H9 (cell line): Measurements from ENCODE around the gene SLC1A7. TPM values are rescaled to one million over a fixed set of nuclear protein-coding genes. Genes with fewer than 3 reads are reported as not detected.
A peak's percentile ranks its signal among the peaks of the same experiment; 100 is the strongest.

Experiments
- DNase-seq: peaks from one replicate; pipeline ENCODE4 v3.0.0-alpha.2; 2017
- H2AFZ ChIP-seq: one replicate; pipeline ENCODE4 v1.6.1; 2013; ENCODE audit warnings: mild to moderate bottlenecking, low read length, control low read depth, moderate library complexity
- H2AK5ac ChIP-seq: 2 replicates; pipeline ENCODE4 v1.6.1; 2013; ENCODE audit warnings: low read length, control low read depth, mixed read lengths; ENCODE audit not compliant: insufficient read length
- H2BK120ac ChIP-seq: one replicate; pipeline ENCODE4 v1.6.1; 2013; ENCODE audit warnings: low read depth, mild to moderate bottlenecking, low read length, control low read depth, inconsistent platforms; ENCODE audit not compliant: poor library complexity, severe bottlenecking
- H2BK12ac ChIP-seq: 2 replicates; pipeline ENCODE4 v1.6.1; 2013; ENCODE audit warnings: low read length, control low read depth, mixed read lengths, low read depth; ENCODE audit not compliant: insufficient read length
- H2BK15ac ChIP-seq: 2 replicates; pipeline ENCODE4 v1.6.1; 2013; ENCODE audit warnings: low read depth, low read length, control low read depth
- H2BK20ac ChIP-seq: one replicate; pipeline ENCODE4 v1.6.1; 2013; ENCODE audit warnings: low read depth, mild to moderate bottlenecking, low read length, control low read depth, inconsistent platforms; ENCODE audit not compliant: poor library complexity, severe bottlenecking
- H2BK5ac ChIP-seq: 2 replicates; pipeline ENCODE4 v1.6.1; 2013; ENCODE audit warnings: low read length, control low read depth, mixed read lengths; ENCODE audit not compliant: insufficient read length
- H3K14ac ChIP-seq: 2 replicates; pipeline ENCODE4 v1.6.1; 2013; ENCODE audit warnings: low read length, control low read depth; ENCODE audit not compliant: insufficient read depth
- H3K18ac ChIP-seq: 2 replicates; pipeline ENCODE4 v1.6.1; 2013; ENCODE audit warnings: low read depth, mild to moderate bottlenecking, mixed read lengths, low read length, control low read depth; ENCODE audit not compliant: insufficient read length
- H3K23ac ChIP-seq: 2 replicates; pipeline ENCODE4 v1.6.1; 2013; ENCODE audit warnings: low read length, control low read depth, mixed read lengths, low read depth; ENCODE audit not compliant: insufficient read length
- H3K23me2 ChIP-seq: 2 replicates; pipeline ENCODE4 v1.6.1; 2013; ENCODE audit warnings: low read depth, mild to moderate bottlenecking, mixed read lengths, low read length, control low read depth; ENCODE audit not compliant: insufficient read length, poor library complexity, severe bottlenecking
- H3K27ac ChIP-seq: 2 replicates; pipeline ENCODE4 v1.5.1; 2013; ENCODE audit warnings: low read length, control low read depth, mixed read lengths, low read depth; ENCODE audit not compliant: insufficient read length
- H3K27me3 ChIP-seq: 2 replicates; pipeline ENCODE4 v1.6.1; 2013; ENCODE audit warnings: low read length, control low read depth, inconsistent platforms; ENCODE audit not compliant: insufficient read depth
- H3K4ac ChIP-seq: 2 replicates; pipeline ENCODE4 v1.6.1; 2013; ENCODE audit warnings: low read depth, mild to moderate bottlenecking, control low read depth, inconsistent platforms, low read length, moderate library complexity
- H3K4me1 ChIP-seq: 2 replicates; pipeline ENCODE4 v1.6.1; 2013; ENCODE audit warnings: low read length, control low read depth, inconsistent platforms; ENCODE audit not compliant: insufficient read depth
- H3K4me2 ChIP-seq: 2 replicates; pipeline ENCODE4 v1.6.1; 2013; ENCODE audit warnings: low read length, control low read depth, mixed read lengths; ENCODE audit not compliant: insufficient read length, insufficient read depth
- H3K56ac ChIP-seq: 2 replicates; pipeline ENCODE4 v1.6.1; 2013; ENCODE audit warnings: low read depth, mild to moderate bottlenecking, mixed read lengths, low read length, control low read depth; ENCODE audit not compliant: insufficient read length
- H3K79me1 ChIP-seq: 2 replicates; pipeline ENCODE4 v1.6.1; 2013; ENCODE audit warnings: low read depth, mild to moderate bottlenecking, moderate library complexity, low read length, control low read depth, inconsistent platforms; ENCODE audit not compliant: insufficient read depth, poor library complexity, severe bottlenecking
- H3K79me2 ChIP-seq: 2 replicates; pipeline ENCODE4 v1.6.1; 2013; ENCODE audit warnings: low read length, control low read depth, inconsistent platforms; ENCODE audit not compliant: insufficient read depth
- H3K9ac ChIP-seq: 2 replicates; pipeline ENCODE4 v1.6.1; 2013; ENCODE audit warnings: low read length, control low read depth, mixed read lengths; ENCODE audit not compliant: insufficient read length; ENCODE audit errors: extremely low read depth
- H3K9me3 ChIP-seq: one replicate; pipeline ENCODE4 v1.6.1; 2013; ENCODE audit warnings: low read depth, low read length, inconsistent platforms; ENCODE audit not compliant: control insufficient read depth
- H3T11ph ChIP-seq: one replicate; pipeline ENCODE4 v1.6.1; 2013; ENCODE audit warnings: mild to moderate bottlenecking, low read length, control low read depth, inconsistent platforms
- H4K20me1 ChIP-seq: one replicate; pipeline ENCODE4 v1.6.1; 2013; ENCODE audit not compliant: control insufficient read depth, insufficient read length, insufficient read depth
- H4K5ac ChIP-seq: 2 replicates; pipeline ENCODE4 v1.6.1; 2013; ENCODE audit warnings: low read depth, mild to moderate bottlenecking, mixed read lengths, low read length, control low read depth; ENCODE audit not compliant: insufficient read length
- H4K8ac ChIP-seq: replicated peaks from 2 replicates; pipeline ENCODE4 v1.6.1; 2013; ENCODE audit warnings: low read length, control low read depth, mixed read lengths, low read depth; ENCODE audit not compliant: insufficient read length
- H4K91ac ChIP-seq: 2 replicates; pipeline ENCODE4 v1.6.1; 2013; ENCODE audit warnings: low read depth, mild to moderate bottlenecking, moderate library complexity, mixed read lengths, low read length, control low read depth; ENCODE audit not compliant: insufficient read length
- H3K27ac Mint-ChIP-seq, 3 experiments: 2 replicates in 2 of 3; 3 replicates in 1 of 3; pipeline ENCODE4 v1.8.0; 2020 to 2021; ENCODE audit warnings: mixed read lengths in 3 of 3, mild to moderate bottlenecking in 1 of 3, moderate library complexity in 1 of 3
- H3K27me3 Mint-ChIP-seq: 2 replicates; pipeline ENCODE4 v1.8.0; 2021; ENCODE audit warnings: low read depth, mild to moderate bottlenecking, moderate library complexity, mixed read lengths
- H3K36me3 Mint-ChIP-seq, 3 experiments: 2 replicates in 2 of 3; 3 replicates in 1 of 3; pipeline ENCODE4 v1.8.0; 2020 to 2021; ENCODE audit warnings: low read depth in 3 of 3, mixed read lengths in 3 of 3; ENCODE audit not compliant: insufficient read depth in 1 of 3
- H3K4me1 Mint-ChIP-seq, 2 experiments: 2 replicates each; pipeline ENCODE4 v1.8.0; 2020; ENCODE audit warnings: mixed read lengths in 2 of 2
- H3K4me3 Mint-ChIP-seq, 2 experiments: 2 replicates in 1 of 2; 3 replicates in 1 of 2; pipeline ENCODE4 v1.8.0; 2020 to 2021; ENCODE audit warnings: mild to moderate bottlenecking in 2 of 2, mixed read lengths in 2 of 2, moderate library complexity in 1 of 2
- H3K9me3 Mint-ChIP-seq, 2 experiments: 2 replicates in 1 of 2; 3 replicates in 1 of 2; pipeline ENCODE4 v1.8.0; 2020; ENCODE audit warnings: mild to moderate bottlenecking in 2 of 2, mixed read lengths in 2 of 2, moderate library complexity in 1 of 2
- CTCF ChIP-seq: fragments of 200-600 bp; sonication (generic); conservative IDR thresholded peaks from 3 replicates; pipeline ENCODE4 v1.8.0; 2021; ENCODE audit warnings: antibody characterized with exemption, mild to moderate bottlenecking
- WGBS: extraction: QIAGEN DNeasy Blood & Tissue Kit; methylation state at CpG from one replicate; pipeline ENCODE4 v1.1.7; 2013; ENCODE audit warnings: missing lambda C conversion rate, low lambda C conversion rate, mixed read lengths; ENCODE audit not compliant: insufficient read length; ENCODE audit errors: extremely low coverage; 5-methylcytosine and 5-hydroxymethylcytosine counted together
- total RNA-seq: library from RNA; stranded (reverse); gene quantifications from 2 replicates; pipeline ENCODE4 v1.2.1, GENCODE V29; 2021

SLC1A7 gene
- total RNA-seq, 1 experiment from 2014 or later = not detected

- Histone ChIP-seq H3K23ac (no peak overlapping the region), H2AFZ (no peak overlapping the region), H3K9me3 (no peaks in the 10 kb centered on the region), H3K79me1 (no peaks in the 10 kb centered on the region), H2BK20ac (no peak overlapping the region), H2BK12ac (no peak overlapping the region), H3K9ac (no peak overlapping the region), H4K5ac (no peak overlapping the region), H3K4me2 (no peak overlapping the region), H4K8ac (no peak overlapping the region), H2BK120ac (no peak overlapping the region), H4K20me1 (no peaks in the 10 kb centered on the region), H4K91ac (no peak overlapping the region), H3T11ph (no peak overlapping the region), H3K79me2 (no peaks in the 10 kb centered on the region), H3K23me2 (no peaks in the 10 kb centered on the region), H2BK5ac (no peak overlapping the region), H2AK5ac (no peak overlapping the region), H3K18ac (no peak overlapping the region), H3K27me3 (no peaks in the 10 kb centered on the region), H3K27ac (no peak overlapping the region), H3K56ac (no peak overlapping the region), H3K4me1 (peaks cover 4% of the 10 kb centered on the region), H3K14ac (no peak overlapping the region), H2BK15ac (no peak overlapping the region), H3K4ac (no peak overlapping the region)
- Mint-ChIP-seq H3K36me3 (no peaks in the 10 kb centered on the region; a peak in 1 of 7 replicates), H3K27ac (peak overlapping the region in 1 of 3 experiments; percentile 64; a peak in 1 of 7 replicates), H3K9me3 (no peaks in the 10 kb centered on the region), H3K4me3 (no peak overlapping the region), H3K4me1 (peaks cover 27 to 39% of the 10 kb centered on the region in 2 experiments), H3K27me3 (no peaks in the 10 kb centered on the region)
- no peak for DNase-seq
- WGBS = no CpG with 5 or more reads among the region's 3 CpGs
- no peak for TF ChIP-seq CTCF
Observed at GRCh38 chr1:53049574-53049967, 92.9 kb downstream of the SLC1A7 start.
